Sigmoid colon (tissue), 7 donors: ENCODE data around the gene RBM19. TPM values are rescaled to one million over a fixed set of nuclear protein-coding genes. Genes with fewer than 3 reads are reported as not detected.

Experiments
- DNase-seq: peaks from one replicate; pipeline ENCODE4 v3.0.0-alpha.2; 2019
- H3K27ac ChIP-seq, 4 donors: fragments of 200-600 bp; sonication (generic); one replicate each; pipeline ENCODE4 v1.5.1; 2016 to 2019; ENCODE audit warnings: mild to moderate bottlenecking in 1 of 4
- H3K27me3 ChIP-seq, 3 donors: fragments of 200-600 bp; sonication (generic); one replicate each; pipeline ENCODE4 v1.5.1; 2019; ENCODE audit warnings: mild to moderate bottlenecking in 1 of 3
- H3K36me3 ChIP-seq, 4 donors: fragments of 200-600 bp; sonication (generic); one replicate each; pipeline ENCODE4 v1.5.1; 2016 to 2019
- H3K4me1 ChIP-seq, 4 donors: fragments of 200-600 bp; sonication (generic); one replicate each; pipeline ENCODE4 v1.5.1; 2017 to 2019
- H3K4me3 ChIP-seq, 4 donors: fragments of 200-600 bp; sonication (generic); one replicate each; pipeline ENCODE4 v1.5.1; 2017 to 2019; ENCODE audit warnings: mild to moderate bottlenecking in 2 of 4, moderate library complexity in 1 of 4
- H3K9me3 ChIP-seq, 4 donors: fragments of 200-600 bp in 3 of 4; sonication (generic) in 3 of 4; one replicate each; pipeline versions ENCODE4 v1.5.1 to v1.6.1; 2013 to 2019
- EP300 ChIP-seq, 4 donors: sonication (generic); formaldehyde crosslinking; IDR thresholded peaks; one replicate each; pipeline ENCODE4 v1.6.1; 2017; ENCODE audit warnings: antibody characterized with exemption in 4 of 4
- POLR2A ChIP-seq, 2 donors: fragments of 450-650 bp; IDR thresholded peaks; one replicate each; pipeline ENCODE4 v1.6.1; 2016; ENCODE audit warnings: antibody characterized with exemption in 2 of 2, mild to moderate bottlenecking in 2 of 2, moderate library complexity in 2 of 2
- POLR2AphosphoS5 ChIP-seq, 4 donors: sonication (generic); formaldehyde crosslinking; IDR thresholded peaks; one replicate each; pipeline ENCODE4 v1.6.1; 2017; ENCODE audit warnings: antibody characterized with exemption in 4 of 4
- WGBS, 2 donors: extraction: QIAGEN DNeasy Blood & Tissue Kit; methylation state at CpG; one replicate each; pipeline ENCODE4 v1.1.7; 2013; 5-methylcytosine and 5-hydroxymethylcytosine counted together
- intact Hi-C: fragments of 100-400 bp; cut with DNase I; formaldehyde crosslinking; loops from one replicate; pipeline ENCODE4 v1.15.1; 2023
- polyA plus RNA-seq, 3 donors: library from polyadenylated mRNA; stranded (reverse); fragments of 200-250 nt; gene quantifications; one replicate each; pipeline ENCODE4 v1.2.3, GENCODE V29; 2013
- total RNA-seq, 4 donors: library from RNA; depleted of rRNA; stranded (reverse); fragments of >200 nt; gene quantifications; one replicate each; pipeline ENCODE4 v1.1.0, GENCODE V29; 2016
- TF ChIP-seq, protein P1 (sequence below), 4 experiments: fragments of 450-650 bp in 3 of 4; fragments of 200-600 bp in 1 of 4; IDR thresholded peaks; one replicate each; pipeline ENCODE4 v1.5.1; 2016 to 2019; ENCODE audit warnings: antibody characterized with exemption in 4 of 4, mild to moderate bottlenecking in 3 of 4, moderate library complexity in 2 of 4
- donor health status: healthy with polysubstance abuse.
- donor health status: Bipolar disorder and iron deficiency.
- donor health status: healthy.

RBM19 gene
- total and polyA plus RNA-seq, 7 donors, result 5.3 to 42.7 (median 23.6) TPM

GRCh38 chr12:113899042-113899560 is 67.0 kb downstream of the RBM19 start:
- Histone ChIP-seq H3K27ac (no peak overlapping the region), H3K4me1 (no peaks in the 10 kb centered on the region), H3K9me3 (no peaks in the 10 kb centered on the region), H3K27me3 (no peaks in the 10 kb centered on the region), H3K36me3 (peaks cover 0 to 25% (median 0%) of the 10 kb centered on the region in 4 donors), H3K4me3 (no peak overlapping the region)
- intact Hi-C loops, result no loop called here
- 84 to 86% methylated on average over 6 of the region's 6 CpGs for whole genome bisulfite sequencing, 2 donors
- TF ChIP-seq POLR2AphosphoS5 (IDR thresholded peaks at IDR 0.05) (no peak), POLR2A (IDR thresholded peaks at IDR 0.05) (no peak), EP300 (IDR thresholded peaks at IDR 0.05) (no peak)
- TF ChIP-seq, protein P1, sequence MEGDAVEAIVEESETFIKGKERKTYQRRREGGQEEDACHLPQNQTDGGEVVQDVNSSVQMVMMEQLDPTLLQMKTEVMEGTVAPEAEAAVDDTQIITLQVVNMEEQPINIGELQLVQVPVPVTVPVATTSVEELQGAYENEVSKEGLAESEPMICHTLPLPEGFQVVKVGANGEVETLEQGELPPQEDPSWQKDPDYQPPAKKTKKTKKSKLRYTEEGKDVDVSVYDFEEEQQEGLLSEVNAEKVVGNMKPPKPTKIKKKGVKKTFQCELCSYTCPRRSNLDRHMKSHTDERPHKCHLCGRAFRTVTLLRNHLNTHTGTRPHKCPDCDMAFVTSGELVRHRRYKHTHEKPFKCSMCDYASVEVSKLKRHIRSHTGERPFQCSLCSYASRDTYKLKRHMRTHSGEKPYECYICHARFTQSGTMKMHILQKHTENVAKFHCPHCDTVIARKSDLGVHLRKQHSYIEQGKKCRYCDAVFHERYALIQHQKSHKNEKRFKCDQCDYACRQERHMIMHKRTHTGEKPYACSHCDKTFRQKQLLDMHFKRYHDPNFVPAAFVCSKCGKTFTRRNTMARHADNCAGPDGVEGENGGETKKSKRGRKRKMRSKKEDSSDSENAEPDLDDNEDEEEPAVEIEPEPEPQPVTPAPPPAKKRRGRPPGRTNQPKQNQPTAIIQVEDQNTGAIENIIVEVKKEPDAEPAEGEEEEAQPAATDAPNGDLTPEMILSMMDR (IDR thresholded peaks at IDR 0.05), result no peak
- no peak for DNase-seq

- no peaks in the 10 kb centered on the region for H3K9me3 ChIP-seq
- no peaks in the 10 kb centered on the region for H3K4me1 ChIP-seq
- intact Hi-C loops, result no loop called here
- DNase-seq, result no peak
- H3K27me3 ChIP-seq, result no peaks in the 10 kb centered on the region
- 91 to 94% methylated on average over 8 of the region's 8 CpGs for WGBS, 2 donors
- TF ChIP-seq, protein P1 (IDR thresholded peaks at IDR 0.05), result no peak
- no peak overlapping the region for H3K27ac ChIP-seq
- H3K36me3 ChIP-seq, result peaks cover 0 to 18% (median 0%) of the 10 kb centered on the region in 4 donors
- no peak overlapping the region for H3K4me3 ChIP-seq
These were observed 67.7 kb downstream of the RBM19 start for GRCh38 chr12:113898466-113898865.

- H3K36me3 ChIP-seq, result peaks cover 0 to 11% (median 0%) of the 10 kb centered on the region in 4 donors
- WGBS, 2 donors, result 96 to 98% methylated on average over 7 of the region's 7 CpGs
- H3K4me3 ChIP-seq, result no peak overlapping the region
- TF ChIP-seq, protein P1 (IDR thresholded peaks at IDR 0.05), result no peak
- TF ChIP-seq POLR2AphosphoS5 (IDR thresholded peaks at IDR 0.05) (no peak), EP300 (IDR thresholded peaks at IDR 0.05) (no peak), POLR2A (IDR thresholded peaks at IDR 0.05) (no peak)
- no peaks in the 10 kb centered on the region for H3K27me3 ChIP-seq
- no peaks in the 10 kb centered on the region for H3K4me1 ChIP-seq
- DNase-seq, result no peak
- H3K9me3 ChIP-seq, result no peaks in the 10 kb centered on the region
- no peak overlapping the region for H3K27ac ChIP-seq
- intact Hi-C loops, result no loop called here
These were observed 68.7 kb downstream of the RBM19 start for GRCh38 chr12:113897406-113897805.

GRCh38 chr12:113896841-113897240 is 69.3 kb downstream of the RBM19 start:
- intact Hi-C loops, result no loop called here
- no peak for DNase-seq
- TF ChIP-seq, protein P1 (IDR thresholded peaks at IDR 0.05), result no peak
- TF ChIP-seq POLR2A (IDR thresholded peaks at IDR 0.05) (no peak), EP300 (IDR thresholded peaks at IDR 0.05) (no peak), POLR2AphosphoS5 (IDR thresholded peaks at IDR 0.05) (no peak)
- H3K27me3 ChIP-seq, result no peaks in the 10 kb centered on the region
- 97 to 98% methylated on average over 4 of the region's 4 CpGs for WGBS, 2 donors
- H3K27ac ChIP-seq, result no peak overlapping the region
- no peak overlapping the region for H3K4me3 ChIP-seq
- peaks cover 0 to 11% (median 0%) of the 10 kb centered on the region in 4 donors for H3K36me3 ChIP-seq
- H3K9me3 ChIP-seq, result no peaks in the 10 kb centered on the region
- no peaks in the 10 kb centered on the region for H3K4me1 ChIP-seq

GRCh38 chr12:113896194-113896593 is 69.9 kb downstream of the RBM19 start:
- WGBS, 2 donors, result 96% methylated on average over 7 of the region's 7 CpGs
- no peak for DNase-seq
- Histone ChIP-seq H3K36me3 (peaks cover 0 to 11% (median 0%) of the 10 kb centered on the region in 4 donors), H3K4me3 (no peak overlapping the region), H3K27ac (no peak overlapping the region), H3K27me3 (no peaks in the 10 kb centered on the region), H3K9me3 (no peaks in the 10 kb centered on the region), H3K4me1 (no peaks in the 10 kb centered on the region)
- TF ChIP-seq, protein P1 (IDR thresholded peaks at IDR 0.05), result no peak
- TF ChIP-seq POLR2A (IDR thresholded peaks at IDR 0.05) (no peak), EP300 (IDR thresholded peaks at IDR 0.05) (no peak), POLR2AphosphoS5 (IDR thresholded peaks at IDR 0.05) (no peak)
- intact Hi-C loops, result no loop called here
